CD4-positive, alpha-beta T cell treated with Interleukin-17A for 4 hours (primary cell): ENCODE measurements around the gene TRAM2.

Experiments
- DNase-seq: peaks from one replicate; pipeline ENCODE4 v3.0.0-alpha.2; 2020; ENCODE audit warnings: mixed read lengths

Gene TRAM2

GRCh38 chr6:52524918-52525317, 51.9 kb downstream of the TRAM2 start:
- DNase-seq: no peak

DNA sequence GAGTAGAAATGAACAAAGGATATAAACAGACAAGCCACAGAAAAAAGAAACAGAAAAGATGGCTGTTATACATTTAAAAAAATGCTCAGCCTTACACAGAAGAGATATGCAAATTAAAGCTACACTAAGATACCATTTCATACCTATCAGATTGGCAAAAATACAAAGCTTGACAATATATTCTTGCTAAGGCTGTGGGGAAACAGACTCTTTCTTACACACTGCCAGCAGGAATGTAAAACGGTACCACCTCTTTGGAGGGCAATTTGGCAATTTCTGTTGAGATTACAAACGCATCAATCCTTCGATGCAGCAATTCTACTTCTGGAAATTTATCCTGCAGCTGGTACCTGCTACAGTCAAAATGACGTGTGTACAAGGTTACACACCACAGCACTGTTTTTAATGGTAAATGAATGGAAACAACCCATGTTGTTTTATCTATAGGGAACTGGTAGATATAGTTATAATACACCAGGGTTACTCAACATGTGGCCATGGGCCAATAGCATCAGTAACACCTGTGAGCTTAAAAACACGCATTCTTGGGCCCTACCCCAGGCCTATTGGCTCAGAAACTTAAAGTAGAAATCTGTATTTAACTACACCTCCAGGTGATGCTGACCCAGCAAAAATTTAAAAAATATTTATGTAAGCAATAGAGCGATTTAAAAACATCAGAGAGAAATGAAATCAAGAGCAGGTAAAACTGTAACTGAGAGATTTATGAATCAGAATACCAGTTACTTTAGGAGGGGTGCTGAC, 53.3 kb downstream of the TRAM2 start:
- DNase-seq: no peak

GRCh38 chr6:52522655-52523054, 54.2 kb downstream of the TRAM2 start:
- DNase-seq: no peak

DNA sequence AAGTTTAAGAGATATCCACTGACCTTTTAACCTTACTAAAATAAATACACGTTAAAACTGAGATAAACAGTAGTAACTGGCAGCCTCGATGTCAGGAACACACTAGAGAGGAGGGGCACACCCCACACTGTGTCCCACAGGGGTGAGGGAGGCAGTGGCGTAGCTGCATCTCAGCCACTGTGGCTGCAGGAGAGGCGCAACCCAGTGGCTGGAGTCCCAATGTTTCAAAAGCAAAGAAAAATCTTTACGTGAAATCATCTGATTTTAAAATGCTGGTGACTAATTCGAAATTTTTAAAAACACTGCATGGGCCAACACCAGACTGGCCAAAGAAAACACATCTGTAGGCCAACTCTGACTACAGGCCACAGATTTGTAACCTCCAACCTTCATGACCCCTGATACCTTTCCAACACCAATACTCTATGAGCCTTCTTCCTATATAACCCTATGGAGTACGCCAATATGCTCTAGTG, 54.7 kb downstream of the TRAM2 start:
- no peak for DNase-seq

GRCh38 chr6:52519618-52520017, 57.2 kb downstream of the TRAM2 start:
- no peak for DNase-seq

DNA sequence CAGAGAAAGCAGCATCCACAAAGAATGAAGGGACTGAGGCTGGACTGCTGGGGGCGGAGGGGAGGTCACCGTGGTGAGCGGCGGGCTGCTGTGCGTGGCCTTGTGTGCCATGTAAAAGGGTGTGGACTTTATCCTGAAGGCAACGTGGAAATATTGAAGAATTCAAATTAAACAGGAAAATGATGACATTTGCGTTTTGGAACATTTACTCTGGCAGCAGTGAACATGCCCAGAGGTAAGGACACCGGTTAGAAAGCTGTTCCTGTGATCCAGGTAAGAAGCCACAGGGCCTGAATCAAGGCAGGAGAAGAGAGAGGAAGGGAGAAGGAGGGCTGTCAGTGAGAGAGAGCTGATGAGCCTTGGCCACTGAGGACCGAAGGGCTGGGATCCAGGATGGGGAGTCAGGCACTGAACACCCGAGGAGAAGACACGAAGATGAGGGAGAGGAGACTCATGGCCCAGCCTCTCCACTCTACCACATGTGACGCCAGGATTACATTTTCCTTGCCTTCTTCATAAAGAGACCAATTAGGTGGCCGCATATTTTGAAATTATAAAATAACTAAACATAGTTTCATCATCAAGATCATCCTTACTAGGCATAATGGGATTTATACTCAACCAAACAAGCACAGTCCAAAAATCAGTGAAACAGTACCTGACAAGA, 58.4 kb downstream of the TRAM2 start:
- DNase-seq: no peak

GRCh38 chr6:52517502-52518278, 59.2 kb downstream of the TRAM2 start:
- DNase-seq: peak; percentile 14

DNA sequence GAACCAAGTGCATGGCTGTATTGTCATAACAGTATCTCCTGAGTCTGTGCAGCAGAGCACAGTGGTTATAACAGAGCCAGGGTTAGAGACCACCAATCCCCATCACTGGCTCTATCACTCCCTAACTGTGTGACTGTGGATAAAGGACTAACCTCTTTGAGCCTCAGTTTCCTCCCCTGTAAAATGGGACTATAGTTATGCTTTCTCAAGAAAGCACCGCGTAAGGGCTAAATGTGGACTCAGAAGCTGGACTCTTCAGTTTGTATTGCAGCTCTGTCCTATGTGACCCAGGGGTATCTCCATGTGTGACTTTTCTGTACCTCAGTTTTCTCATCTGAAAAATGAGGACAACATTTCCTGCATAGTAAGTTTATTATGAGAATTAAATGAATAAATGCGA, 59.9 kb downstream of the TRAM2 start:
- DNase-seq: no peak

DNA sequence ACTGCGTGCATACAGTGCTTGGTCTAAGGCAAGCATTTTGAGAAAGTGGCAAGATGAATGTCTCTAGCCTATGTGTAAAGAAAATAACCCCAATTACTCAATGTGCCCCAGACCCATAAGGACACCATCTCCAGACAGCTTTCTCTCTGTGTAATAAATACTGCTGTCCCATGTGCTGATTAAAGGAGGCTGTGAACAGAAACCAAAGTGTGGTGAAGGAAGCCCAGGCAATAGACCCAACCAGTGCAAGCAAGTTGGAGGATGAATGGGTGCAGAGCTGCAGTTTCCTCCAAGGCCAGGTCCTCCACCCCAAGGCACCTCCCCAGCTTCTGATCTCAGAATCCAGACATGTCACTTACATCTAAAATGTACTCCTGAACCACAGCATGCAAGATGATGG, 60.6 kb downstream of the TRAM2 start:
- no peak for DNase-seq

GRCh38 chr6:52515219-52515960, 61.5 kb downstream of the TRAM2 start:
- no peak for DNase-seq

DNA sequence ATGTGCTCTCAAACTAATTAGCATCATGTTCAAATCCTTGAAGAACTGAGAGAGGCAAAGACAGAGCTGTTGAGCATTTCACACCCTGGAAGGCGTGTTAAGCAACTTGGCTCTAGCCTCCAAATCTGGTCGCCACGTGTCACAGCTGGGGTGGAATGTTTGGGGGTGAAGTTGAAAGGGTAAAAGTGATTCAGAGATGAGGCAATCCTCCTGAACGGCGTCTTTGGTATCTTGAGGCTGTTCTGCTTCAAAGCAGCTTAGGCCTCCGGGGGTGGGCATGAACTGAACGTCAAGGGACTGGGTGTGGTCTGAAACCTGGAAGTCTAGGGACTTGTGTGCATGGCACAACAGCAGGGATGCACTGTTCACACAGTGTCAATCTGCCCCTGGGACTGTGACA, 62.3 kb downstream of the TRAM2 start:
- DNase-seq: no peak

- no peak for DNase-seq
Observed at GRCh38 chr6:52513896-52514295, 63.0 kb downstream of the TRAM2 start.

- no peak for DNase-seq
Observed at GRCh38 chr6:52513464-52513863, 63.4 kb downstream of the TRAM2 start.

DNA sequence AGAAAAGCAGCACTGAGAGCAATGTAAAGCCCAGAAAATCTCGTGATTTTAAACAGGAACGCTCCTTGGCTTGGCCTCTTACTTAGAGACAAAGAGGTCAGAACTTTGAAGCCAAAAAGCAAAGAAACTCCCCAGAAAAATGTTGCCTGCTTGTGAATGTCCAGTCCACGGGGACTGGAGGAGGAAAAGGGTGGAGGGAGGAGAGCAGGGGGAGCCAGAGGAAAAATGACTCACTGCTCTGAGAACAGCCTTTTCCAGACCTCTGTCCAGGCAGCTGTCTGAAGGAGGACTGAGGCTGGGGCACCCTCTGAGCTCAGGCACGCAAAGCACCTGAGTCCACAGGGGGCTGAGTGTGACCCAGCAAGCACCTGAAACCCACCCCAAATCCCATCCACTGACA, 64.7 kb downstream of the TRAM2 start:
- DNase-seq: no peak

DNA sequence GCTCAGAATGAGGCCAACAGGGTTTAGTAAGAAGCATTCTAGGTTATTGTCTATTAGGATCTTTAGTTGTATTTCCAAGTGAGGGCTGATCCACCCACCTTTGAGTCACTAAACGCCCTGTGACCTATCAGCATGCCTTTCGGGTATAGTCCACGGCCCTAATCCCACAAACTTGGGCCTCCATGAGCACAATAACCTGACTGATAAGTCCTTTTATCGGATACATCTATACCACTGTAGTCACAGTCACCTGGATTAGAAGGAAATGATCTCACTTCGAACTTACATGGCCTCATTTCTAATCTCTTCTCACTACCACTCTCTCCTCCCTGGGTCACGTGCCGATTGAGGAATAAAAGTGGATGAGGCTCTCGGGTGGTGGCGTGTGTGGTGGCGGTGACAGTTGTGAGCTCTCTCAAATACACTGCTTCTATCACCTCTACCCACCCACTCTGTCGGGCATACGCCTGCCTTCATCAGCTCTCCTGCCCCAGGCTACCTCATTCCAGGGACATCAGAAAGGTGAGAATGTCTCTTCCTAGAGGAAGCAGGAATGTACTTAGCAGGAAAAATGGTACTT, 65.2 kb downstream of the TRAM2 start:
- DNase-seq: no peak

DNA sequence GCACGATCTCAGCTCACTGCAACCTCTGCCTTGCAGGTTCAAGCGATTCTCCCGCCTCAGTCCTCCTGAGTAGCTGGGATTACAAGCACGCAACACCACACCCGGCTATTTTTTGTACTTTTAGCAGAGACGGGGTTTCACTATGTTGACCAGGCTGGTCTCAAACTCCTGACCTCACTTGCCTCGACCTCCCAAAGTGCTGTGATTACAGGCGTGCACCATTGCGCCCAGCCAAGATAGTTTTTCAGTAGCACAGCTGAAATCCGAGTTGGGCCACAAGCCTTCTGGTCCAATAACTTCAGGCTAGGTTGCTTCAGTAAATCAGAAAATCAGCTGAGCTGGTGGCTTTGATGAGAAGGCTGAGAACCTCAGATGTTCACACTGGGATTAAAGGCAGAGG, 65.7 kb downstream of the TRAM2 start:
- no peak for DNase-seq

DNA sequence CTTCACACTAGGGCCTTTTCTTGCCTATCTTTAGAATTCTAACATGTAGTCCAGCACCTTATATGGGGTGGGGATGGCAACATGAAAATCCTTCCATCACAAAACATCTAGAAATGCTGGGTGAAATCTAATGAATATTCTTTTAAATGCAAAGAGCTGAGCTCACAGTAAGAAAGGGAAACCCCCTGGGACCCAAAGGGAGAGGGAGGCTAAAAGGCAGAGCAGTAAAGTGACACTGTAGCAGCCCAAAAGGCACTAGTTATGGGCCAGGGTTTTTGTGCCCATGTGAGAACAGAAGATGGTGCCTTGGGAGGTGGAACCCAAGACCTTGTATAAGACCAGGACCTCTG, 66.7 kb downstream of the TRAM2 start:
- DNase-seq: no peak

DNA sequence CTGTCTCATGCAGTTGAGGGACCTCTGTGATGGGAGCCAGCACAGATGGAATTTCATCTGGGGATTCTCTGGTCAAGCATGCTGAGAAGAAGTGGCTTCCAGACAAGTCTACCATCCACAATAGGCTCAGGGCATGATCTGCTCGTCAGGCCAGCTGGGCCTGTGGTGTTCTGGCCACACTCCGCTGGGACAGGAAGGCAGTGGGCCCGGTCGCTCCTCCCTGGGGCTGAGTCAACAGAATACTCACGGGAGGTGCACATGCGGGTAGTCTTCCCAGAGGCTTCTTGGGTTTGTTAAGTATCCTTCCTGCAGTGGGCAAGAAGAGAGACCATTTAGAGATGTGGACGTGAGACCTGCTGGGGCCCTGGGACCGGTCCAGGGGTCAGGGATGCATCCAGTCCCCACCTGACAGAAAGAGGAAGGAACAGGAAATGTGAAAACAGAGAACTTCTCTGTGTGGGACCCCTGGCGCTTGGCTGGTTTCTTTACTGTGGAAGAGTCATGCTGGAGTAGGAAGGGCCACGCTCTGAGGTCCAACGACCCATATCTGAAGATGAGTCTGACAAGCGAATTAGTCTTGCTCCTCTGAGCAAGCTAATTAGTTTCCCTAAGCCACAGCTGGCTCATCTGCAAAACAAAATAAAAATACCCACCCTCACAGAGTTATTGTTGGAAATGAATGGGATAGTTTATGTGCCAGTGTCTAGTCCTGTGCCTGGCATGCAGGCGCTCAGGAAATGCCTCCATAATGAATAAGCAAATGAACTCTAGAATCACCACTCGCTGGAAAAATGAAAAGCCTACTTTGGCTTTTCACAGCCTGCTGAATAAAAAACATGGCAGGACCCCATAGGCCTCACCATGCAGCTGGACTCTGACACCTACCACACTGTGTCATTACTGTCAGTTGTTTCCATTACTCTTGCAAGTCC, 67.3 kb downstream of the TRAM2 start:
- no peak for DNase-seq

DNA sequence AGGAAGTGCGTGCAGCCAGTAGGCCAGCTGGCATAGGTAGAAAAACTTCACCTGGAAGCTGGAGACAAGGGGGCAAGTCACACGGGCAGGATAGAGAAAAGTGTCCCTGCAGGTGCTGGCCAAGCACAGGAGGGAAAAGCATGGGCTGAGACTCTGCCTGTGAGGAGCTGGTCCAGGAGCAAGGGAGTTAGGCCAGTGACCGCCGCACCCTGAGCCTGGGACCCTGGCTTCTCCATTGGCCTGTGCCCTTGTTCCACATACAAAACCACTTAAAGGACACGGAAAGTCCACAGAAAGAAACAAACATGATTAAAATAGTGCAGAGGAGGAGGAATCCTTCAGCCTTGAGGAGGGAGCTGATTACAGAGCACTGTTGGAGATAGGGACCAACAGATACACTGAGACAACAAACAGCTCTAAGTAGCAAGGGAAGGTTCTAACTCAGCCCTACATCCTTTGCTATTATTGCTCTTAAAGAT, 68.6 kb downstream of the TRAM2 start:
- no peak for DNase-seq

- DNase-seq: no peak
Observed at GRCh38 chr6:52507557-52508260, 69.2 kb downstream of the TRAM2 start.

GRCh38 chr6:52506476-52506875, 70.4 kb downstream of the TRAM2 start:
- DNase-seq: no peak
